Central memory CD4-positive, alpha-beta T cell (primary cell): ENCODE measurements around the gene ABCG1.
"Not testable (repeated sequence)": the region's sequence is repeated elsewhere in the genome, so short reads cannot be mapped to it uniquely, and the experiment has no call there.

ENCODE experiments used
- DNase-seq: peaks from one replicate; pipeline ENCODE4 v3.0.0; 2022
- total RNA-seq, 3 experiments: gene quantifications; one replicate each; lab custom pipeline; 2026; lab: John Stamatoyannopoulos, UW

The ABCG1 gene
- total RNA-seq: 2.1 to 37.4 (median 22.0) reads per million in 3 experiments

- peak; percentile 46 for DNase-seq
Measured at GRCh38 chr21:42218836-42219605, at the start of gene ABCG1. ABCG1 (plus strand) TSS chr21:42219140; CDS start chr21:42219263, 123 bp downstream.

- DNase-seq: no peak
Measured at GRCh38 chr21:42169758-42170157, 49.2 kb upstream of the ABCG1 start.

- DNase-seq: no peak
Measured at GRCh38 chr21:42171091-42172053, 47.6 kb upstream of the ABCG1 start.

GRCh38 chr21:42172596-42173483 lies 46.1 kb upstream of the ABCG1 start:
- no peak for DNase-seq

GRCh38 chr21:42174173-42174572 lies 44.8 kb upstream of the ABCG1 start:
- no peak for DNase-seq

- no peak for DNase-seq
Measured at GRCh38 chr21:42175110-42175710, 43.7 kb upstream of the ABCG1 start.

GRCh38 chr21:42176859-42177258 lies 42.1 kb upstream of the ABCG1 start:
- no peak for DNase-seq

GRCh38 chr21:42179316-42179715 lies 39.6 kb upstream of the ABCG1 start:
- DNase-seq: no peak

- DNase-seq: not testable (repeated sequence)
Measured at GRCh38 chr21:42180001-42180400, 38.9 kb upstream of the ABCG1 start.

GRCh38 chr21:42182713-42183371 lies 36.1 kb upstream of the ABCG1 start:
- DNase-seq: no peak

- no peak for DNase-seq
Measured at GRCh38 chr21:42183374-42184266, 35.3 kb upstream of the ABCG1 start.

GRCh38 chr21:42186591-42186990 lies 32.3 kb upstream of the ABCG1 start:
- no peak for DNase-seq

GRCh38 chr21:42187976-42188653 lies 30.8 kb upstream of the ABCG1 start:
- peak; percentile 88 for DNase-seq

- DNase-seq: no peak
Measured at GRCh38 chr21:42188663-42189062, 30.3 kb upstream of the ABCG1 start.

- DNase-seq: no peak
Measured at GRCh38 chr21:42189431-42189830, 29.5 kb upstream of the ABCG1 start.

GRCh38 chr21:42189860-42190485 lies 29.0 kb upstream of the ABCG1 start:
- no peak for DNase-seq

- no peak for DNase-seq
Measured at GRCh38 chr21:42190486-42190863, 28.5 kb upstream of the ABCG1 start.

- DNase-seq: no peak
Measured at GRCh38 chr21:42191064-42191463, 27.9 kb upstream of the ABCG1 start.
